NCI-H2029 (cell line): ENCODE measurements around the gene ETV3L.
"Not testable (repeated sequence)": the region's sequence is repeated elsewhere in the genome, so short reads cannot be mapped to it uniquely, and the experiment has no call there.

ENCODE experiments used
- DNase-seq: peaks from one replicate; lab custom pipeline; 2025; lab: John Stamatoyannopoulos, UW

The ETV3L gene

GRCh38 chr1:157105298-157105987, 5.8 kb upstream of the ETV3L start:
- DNase-seq, result no peak

DNA sequence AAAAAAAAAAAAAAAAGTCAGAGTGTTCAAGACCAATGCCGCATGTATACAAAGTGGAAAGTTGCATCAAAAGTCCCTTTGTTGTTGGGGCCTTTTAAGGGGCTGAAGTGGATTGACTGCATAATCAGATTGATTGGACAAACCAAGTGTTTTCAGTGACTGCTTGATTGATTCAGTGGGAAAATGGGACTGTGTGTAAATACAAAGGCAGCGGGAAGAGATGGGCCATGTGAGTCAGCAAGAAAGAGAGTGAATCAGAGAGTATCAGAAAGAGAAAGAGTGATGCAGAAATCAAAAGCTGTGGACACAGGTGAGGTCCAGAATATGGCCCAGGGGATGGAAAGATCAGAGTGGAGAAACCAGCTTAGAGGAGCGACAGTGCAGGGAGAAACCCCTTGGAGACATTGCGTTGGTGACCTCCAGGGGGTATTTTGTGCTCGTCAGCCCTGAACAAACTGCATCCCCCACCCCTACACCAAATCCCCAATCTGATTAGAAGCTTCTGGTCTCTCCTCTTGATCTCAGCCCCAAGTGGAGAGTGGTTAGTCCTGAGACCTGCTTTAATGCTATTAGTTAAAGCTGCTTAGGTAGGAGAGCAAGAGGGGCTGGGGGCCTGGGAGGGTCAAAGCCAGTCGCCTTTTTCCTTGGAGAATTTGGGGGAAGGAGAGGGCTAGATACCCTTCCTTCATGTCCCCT, 5.1 kb upstream of the ETV3L start:
- DNase-seq, result no peak

DNA sequence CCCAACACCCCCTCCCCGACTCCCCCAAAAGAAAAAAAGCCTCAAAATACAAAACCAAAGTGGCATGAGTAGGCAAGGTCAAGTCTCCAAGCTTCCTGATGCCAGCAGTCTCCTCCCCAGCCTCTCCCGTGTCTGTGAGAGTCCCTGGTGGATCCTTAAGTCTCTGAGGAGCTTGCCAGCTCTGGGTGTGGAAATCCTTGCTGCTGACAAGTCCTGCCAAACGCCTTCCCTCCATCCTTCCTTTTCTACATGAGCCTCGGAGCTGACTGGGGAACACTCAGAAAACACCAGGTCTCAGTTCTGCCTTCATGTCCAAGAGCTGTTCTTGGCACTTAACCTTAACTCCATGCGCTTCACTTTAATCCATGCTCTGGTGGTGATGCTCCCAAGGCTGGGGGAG, 3.7 kb upstream of the ETV3L start:
- no peak for DNase-seq

GRCh38 chr1:157101149-157101548, 1.5 kb upstream of the ETV3L start:
- DNase-seq, result no peak

DNA sequence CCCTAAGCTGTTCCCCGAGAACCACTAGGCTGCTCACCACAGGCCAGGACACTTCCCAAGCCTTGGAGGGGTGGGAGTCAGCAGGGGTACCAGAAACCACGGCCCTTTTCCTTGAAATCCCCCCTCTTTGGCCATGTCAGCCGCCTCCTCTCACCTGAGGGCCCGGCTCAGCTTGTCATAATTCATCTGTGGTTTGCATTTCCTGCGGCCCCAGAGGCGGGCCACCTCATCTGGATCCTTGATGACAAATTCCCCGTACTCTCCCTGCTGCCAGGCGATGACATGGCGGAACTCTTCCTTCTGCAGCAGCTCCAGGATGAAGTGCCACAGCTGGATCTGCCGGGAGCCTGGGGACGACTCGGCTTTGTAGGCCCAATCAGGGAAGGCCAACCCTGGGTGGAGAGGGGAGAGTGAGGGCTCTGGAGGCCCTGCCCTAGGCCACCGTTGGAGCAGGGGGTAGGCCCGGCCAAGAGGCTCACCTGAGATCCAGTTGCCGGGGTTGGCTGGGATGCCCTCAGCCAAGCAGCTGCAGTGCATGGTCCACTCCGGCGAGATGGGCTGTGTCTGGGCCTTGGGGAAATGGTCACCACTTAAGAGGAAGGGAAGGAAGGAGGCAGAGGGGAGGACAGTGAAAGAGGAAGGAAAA, 498 bp downstream of the ETV3L start:
- not testable (repeated sequence) for DNase-seq

- no peak for DNase-seq
Measured at GRCh38 chr1:157098519-157098918, 1.1 kb downstream of the ETV3L start.

DNA sequence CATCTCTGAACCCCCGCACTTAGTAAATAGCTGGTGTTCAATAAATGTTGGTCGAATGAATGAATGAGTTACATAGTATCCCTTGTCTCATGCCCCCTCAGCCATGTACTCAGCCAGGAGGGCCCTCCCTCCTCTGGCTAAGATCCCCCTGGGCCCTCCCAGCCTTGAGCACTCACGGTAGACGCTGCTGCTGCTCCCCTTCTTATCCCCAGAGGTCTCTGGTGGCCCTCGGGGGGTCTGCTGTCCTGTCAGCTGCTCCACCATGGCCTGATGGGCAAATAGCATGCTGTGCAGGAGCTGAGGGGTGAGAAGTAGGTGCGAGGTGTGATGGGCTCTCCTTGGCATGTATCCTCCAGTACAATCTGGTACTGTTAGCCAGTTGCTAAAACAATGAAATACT, 1.9 kb downstream of the ETV3L start:
- DNase-seq, result no peak

- DNase-seq, result no peak
Measured at GRCh38 chr1:157096881-157097280, 2.7 kb downstream of the ETV3L start.

DNA sequence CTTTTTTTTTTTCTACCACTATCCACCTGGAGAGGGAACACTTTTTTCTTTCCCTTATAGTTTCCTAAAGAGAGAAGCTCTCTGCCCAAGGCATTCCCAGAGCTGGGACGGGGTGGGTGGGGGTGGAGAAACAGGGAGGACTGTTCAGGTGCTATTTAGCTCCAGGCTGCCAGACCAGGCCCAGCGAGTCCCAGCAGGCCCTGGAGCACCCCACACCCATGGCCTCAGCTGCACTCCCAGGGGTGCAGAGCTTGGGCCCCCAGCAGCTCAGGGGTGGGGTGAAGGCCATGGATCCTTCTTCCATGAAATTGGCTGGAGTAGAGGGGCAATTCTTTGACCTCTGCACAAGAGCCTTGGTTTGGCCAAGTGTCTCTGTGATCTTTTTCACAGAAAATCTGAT, 4.1 kb downstream of the ETV3L start:
- DNase-seq, result no peak

- no peak for DNase-seq
Measured at GRCh38 chr1:157095091-157095490, 4.5 kb downstream of the ETV3L start.

DNA sequence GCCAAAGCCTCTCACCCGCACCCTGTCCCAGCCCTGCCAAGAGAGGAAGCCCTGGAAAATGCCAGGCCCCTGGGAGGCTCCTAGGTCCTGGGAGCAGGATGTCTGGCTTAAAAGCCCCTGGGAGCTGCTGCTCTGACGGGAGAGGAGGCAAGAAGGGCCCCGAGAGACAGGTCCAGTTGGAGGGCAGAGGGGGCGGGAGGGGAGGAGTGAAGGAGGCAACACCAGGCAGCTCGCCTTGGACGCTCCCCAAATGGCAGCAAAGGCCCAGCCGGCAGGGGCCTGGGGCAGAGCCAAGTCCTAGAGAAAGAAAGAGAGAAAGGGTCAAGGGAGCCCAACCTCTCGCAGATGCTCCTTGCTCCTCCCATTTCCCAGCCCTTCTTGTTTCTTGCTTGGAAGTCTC, 6.8 kb downstream of the ETV3L start:
- DNase-seq, result no peak

DNA sequence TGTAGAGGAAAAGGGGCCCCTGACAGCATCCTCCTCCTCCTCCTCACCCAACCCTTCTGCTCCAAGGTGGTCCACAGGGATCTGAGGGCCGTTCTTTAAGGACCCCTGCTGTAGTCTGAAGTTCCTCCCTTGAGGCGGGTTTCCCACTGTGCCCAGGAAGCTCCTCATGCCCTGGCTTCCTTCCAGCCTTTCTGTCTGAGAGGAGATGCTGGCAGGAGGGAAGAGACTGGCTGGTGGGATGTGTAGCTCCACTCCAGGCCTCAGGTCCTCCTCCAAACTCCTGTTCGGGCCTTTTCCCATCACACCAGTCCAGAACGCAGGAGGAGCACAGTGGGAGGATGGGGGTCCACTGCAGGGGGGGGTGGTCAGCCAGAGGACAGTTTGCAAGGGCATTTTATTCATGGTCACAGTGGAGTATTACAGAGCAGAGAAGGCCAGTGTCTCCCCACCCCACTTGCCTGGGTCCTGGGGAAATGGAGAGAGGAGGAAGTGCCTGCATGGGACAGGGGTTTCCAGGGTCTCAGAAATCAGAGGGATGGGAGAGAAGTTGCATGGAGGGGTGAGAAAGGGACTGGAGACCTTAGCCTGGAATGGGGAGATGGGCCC, 7.8 kb downstream of the ETV3L start:
- no peak for DNase-seq

- no peak for DNase-seq
Measured at GRCh38 chr1:157091186-157091585, 8.4 kb downstream of the ETV3L start.

DNA sequence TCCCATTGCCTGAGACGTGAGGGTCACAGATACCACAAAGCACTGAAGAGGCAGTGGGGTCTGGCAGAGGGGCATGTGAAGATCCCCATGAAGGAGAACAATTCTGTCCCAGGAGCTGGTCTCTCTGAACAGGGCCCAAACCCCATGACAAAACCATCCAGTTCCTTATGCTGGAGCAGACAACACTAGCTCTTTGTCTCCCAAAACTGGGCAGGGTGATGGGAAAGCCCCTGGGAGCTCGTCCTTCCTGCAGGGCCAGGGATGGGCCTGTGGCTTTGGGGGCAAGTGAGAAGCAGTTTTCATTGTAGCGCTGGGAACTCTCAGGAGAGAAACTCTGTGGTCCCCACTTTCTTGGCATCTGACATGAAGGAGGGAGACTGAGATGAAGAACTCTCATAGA, 8.8 kb downstream of the ETV3L start:
- no peak for DNase-seq

DNA sequence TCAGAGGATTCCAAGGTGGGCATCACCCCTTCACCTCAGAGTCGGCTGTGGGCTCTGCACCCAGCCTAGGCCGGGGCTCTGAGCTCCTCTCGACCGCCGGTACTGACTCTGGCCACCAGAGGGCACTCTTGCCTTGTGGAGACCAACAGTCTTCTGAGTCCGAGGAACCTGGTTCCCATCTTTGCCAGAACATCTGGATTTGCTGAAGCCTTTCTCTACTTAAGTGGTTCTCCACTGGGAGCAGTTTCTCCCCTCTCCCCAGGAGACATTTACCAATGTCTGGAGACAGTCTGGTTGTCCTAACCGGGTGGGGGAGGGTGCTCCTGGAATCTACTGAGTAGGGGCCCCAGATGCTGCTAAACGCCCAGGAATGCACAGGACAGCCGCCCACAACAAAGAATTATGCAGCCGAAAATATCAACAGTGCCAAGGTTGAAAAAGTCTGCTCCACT, 9.4 kb downstream of the ETV3L start:
- DNase-seq, result peak; percentile 70

- DNase-seq, result no peak
Measured at GRCh38 chr1:157089789-157090188, 9.8 kb downstream of the ETV3L start.

- no peak for DNase-seq
Measured at GRCh38 chr1:157088607-157089006, 11.0 kb downstream of the ETV3L start.

- DNase-seq, result no peak
Measured at GRCh38 chr1:157087030-157087429, 12.6 kb downstream of the ETV3L start.

GRCh38 chr1:157086299-157086698, 13.3 kb downstream of the ETV3L start:
- DNase-seq, result no peak

- no peak for DNase-seq
Measured at GRCh38 chr1:157085421-157085820, 14.2 kb downstream of the ETV3L start.

DNA sequence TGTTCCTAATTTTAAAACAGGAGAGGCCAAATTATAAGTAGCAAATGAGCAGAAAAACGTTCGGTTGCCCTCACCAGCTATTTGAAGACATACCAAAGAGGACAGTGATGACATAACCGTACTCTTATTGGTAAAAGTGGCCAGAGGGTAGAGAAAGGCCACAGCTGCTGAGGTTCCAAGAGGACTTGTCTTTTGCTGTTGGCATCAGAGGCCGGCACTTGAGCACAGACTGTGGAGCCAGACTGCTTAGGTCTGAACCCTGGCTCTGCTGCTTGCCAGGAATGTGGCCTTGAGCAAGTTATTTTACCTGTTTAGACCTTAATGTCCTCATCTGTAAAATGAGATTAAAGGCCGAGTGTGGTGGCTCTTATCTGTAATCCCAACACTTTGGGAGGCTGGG, 14.9 kb downstream of the ETV3L start:
- no peak for DNase-seq

DNA sequence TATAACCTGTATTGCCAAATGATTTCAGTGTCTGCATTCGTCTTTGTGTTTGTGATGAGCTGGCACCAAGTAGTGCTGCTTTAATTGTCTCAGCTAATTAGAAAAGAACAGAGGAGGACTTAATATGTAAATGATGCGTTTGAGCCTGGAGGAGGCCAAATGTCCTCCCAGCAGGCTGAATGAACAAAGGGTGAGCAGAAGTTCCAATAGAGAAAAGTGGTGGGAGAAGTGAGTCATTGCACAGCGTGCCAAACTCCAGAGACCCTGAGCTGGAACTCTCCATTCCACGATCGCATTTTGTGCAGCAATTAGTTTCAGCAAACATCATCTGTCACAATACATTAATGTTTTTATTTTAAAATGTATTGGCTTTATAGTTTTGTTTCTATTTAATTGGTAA, 17.9 kb downstream of the ETV3L start:
- DNase-seq, result no peak

DNA sequence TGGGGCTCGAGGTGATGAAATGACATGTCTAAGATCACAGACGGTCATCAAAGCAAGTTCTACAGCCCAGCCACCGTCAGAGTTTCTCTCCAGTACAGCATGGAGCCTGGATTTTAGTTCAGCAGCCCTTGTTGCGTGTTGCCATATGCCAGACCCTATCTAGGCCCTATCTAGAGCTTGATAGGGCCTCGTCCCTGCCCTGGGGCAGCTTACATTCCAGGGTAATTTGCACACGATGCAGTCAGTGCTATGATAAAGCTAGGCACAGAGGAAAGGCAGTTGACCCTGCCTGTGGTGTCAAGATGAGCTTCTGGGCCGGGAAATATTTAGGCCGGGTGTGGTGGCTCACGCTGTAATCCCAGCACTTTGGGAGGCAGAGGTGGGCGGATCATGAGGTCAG, 18.9 kb downstream of the ETV3L start:
- no peak for DNase-seq
